A549 (cell line): ENCODE data around the gene FBLN7. TPM values are rescaled to one million over a fixed set of nuclear protein-coding genes. Genes with fewer than 3 reads are reported as not detected.

Experiments used
- ATAC-seq, 2 experiments: fragments of 200-7000 bp in 1 of 2; fragments of >200 bp in 1 of 2; cut with Nextera tagmentation in 1 of 2; cut with Tn5 transposase in 1 of 2; 3 replicates each; pipeline versions ENCODE4 v1.8.0 to v1.9.1; 2018 to 2020; ENCODE audit warnings: mild to moderate bottlenecking in 1 of 2, moderate library complexity in 1 of 2
- CTCF ChIA-PET: fragments of 300-600 bp; sonication (Branson Sonifier 250); formaldehyde crosslinking; extraction: SDS; loops from one replicate; lab custom pipeline; 2021; ENCODE audit warnings: antibody characterized with exemption, inconsistent platforms; lab: Yijun Ruan, JAX
- POLR2A ChIA-PET: fragments of 350-600 bp; formaldehyde crosslinking; extraction: SDS; loops from one replicate; lab custom pipeline; 2021; ENCODE audit warnings: antibody characterized with exemption, inconsistent platforms; lab: Yijun Ruan, JAX
- DNase-seq, 2 experiments: peaks; one replicate each; pipeline versions ENCODE4 v3.0.0 to v3.0.0-alpha.2; 2011 to 2016; ENCODE audit warnings: low read depth in 1 of 2, low spot score in 1 of 2
- FAIRE-seq: peaks from 2 replicates; lab custom pipeline; 2011; peaks lifted over from hg19 to GRCh38; lab: Jason Lieb, UNC
- H3K27ac ChIP-seq, 2 experiments: fragments of >200 bp; sonication (Bioruptor Twin); formaldehyde crosslinking; 3 replicates each; pipeline ENCODE4 v1.5.1; 2016 to 2017
- H3K4me1 ChIP-seq: fragments of >200 bp; sonication (Bioruptor Twin); formaldehyde crosslinking; 3 replicates; pipeline ENCODE4 v1.6.1; 2016
- H3K4me2 ChIP-seq: fragments of >200 bp; sonication (Bioruptor Twin); formaldehyde crosslinking; 3 replicates; pipeline ENCODE4 v1.6.1; 2016
- H3K4me3 ChIP-seq: fragments of >200 bp; sonication (Bioruptor Twin); formaldehyde crosslinking; 3 replicates; pipeline ENCODE4 v1.5.1; 2016
- H3K9me3 ChIP-seq: fragments of >200 bp; sonication (Bioruptor Twin); formaldehyde crosslinking; 3 replicates; pipeline ENCODE4 v1.6.1; 2016
- ATOH8 ChIP-seq: fragments of 250-450 bp; sonication (Bioruptor Pico); IDR thresholded peaks from 2 replicates; pipeline ENCODE4 v1.5.0; 2020; ENCODE audit warnings: low read depth, mild to moderate bottlenecking, moderate library complexity
- CEBPB ChIP-seq, 2 experiments: fragments of >200 bp in 1 of 2; sonication (Bioruptor Twin) in 1 of 2; formaldehyde crosslinking in 1 of 2; IDR thresholded peaks; 2 replicates each; pipeline ENCODE4 v1.6.1; 2012 to 2016
- HEYL ChIP-seq: fragments of 250-450 bp; sonication (Bioruptor Pico); IDR thresholded peaks from 2 replicates; pipeline ENCODE4 v1.8.0; 2021; ENCODE audit warnings: mild to moderate bottlenecking, moderate library complexity
- HMGXB4 ChIP-seq: fragments of 250-450 bp; sonication (Bioruptor Pico); IDR thresholded peaks from 2 replicates; pipeline ENCODE4 v1.5.0; 2021; ENCODE audit warnings: mild to moderate bottlenecking, moderate library complexity, borderline replicate concordance
- HOXB13 ChIP-seq: fragments of 250-450 bp; sonication (Bioruptor Pico); IDR thresholded peaks from 2 replicates; pipeline ENCODE4 v1.5.0; 2020; ENCODE audit warnings: low read depth, mild to moderate bottlenecking, moderate library complexity
- HOXB5 ChIP-seq: fragments of 250-450 bp; sonication (Bioruptor Pico); IDR thresholded peaks from 2 replicates; pipeline ENCODE4 v1.5.0; 2020; ENCODE audit warnings: mild to moderate bottlenecking, moderate library complexity
- KDM1A ChIP-seq: fragments of 200-600 bp; sonication (generic); IDR thresholded peaks from 2 replicates; pipeline ENCODE4 v1.6.1; 2016; ENCODE audit warnings: low read depth, mild to moderate bottlenecking
- MAFK ChIP-seq: fragments of 450-650 bp; IDR thresholded peaks from 2 replicates; pipeline ENCODE4 v1.6.1; 2014; ENCODE audit not compliant: partially characterized antibody
- MAZ ChIP-seq: fragments of 150-350 bp; IDR thresholded peaks from 2 replicates; pipeline ENCODE4 v1.6.1; 2014; ENCODE audit warnings: antibody characterized with exemption, low read depth, low read length, borderline replicate concordance
- MYC ChIP-seq: IDR thresholded peaks from 2 replicates; pipeline ENCODE4 v1.6.1; 2012; ENCODE audit warnings: mild to moderate bottlenecking, inconsistent platforms, low read length, improper control_type of control experiment, borderline replicate concordance
- NPAS2 ChIP-seq: fragments of 250-450 bp; sonication (Bioruptor Pico); IDR thresholded peaks from 2 replicates; pipeline ENCODE4 v1.8.0; 2022; ENCODE audit warnings: mild to moderate bottlenecking, moderate library complexity, borderline replicate concordance
- NR3C1 ChIP-seq: fragments of >200 bp; sonication (Bioruptor Twin); formaldehyde crosslinking; IDR thresholded peaks from 3 replicates; pipeline ENCODE4 v1.6.1; 2017
- REST ChIP-seq: fragments of 200-600 bp; sonication (generic); IDR thresholded peaks from 2 replicates; pipeline ENCODE4 v1.6.1; 2016; ENCODE audit warnings: antibody characterized with exemption, mild to moderate bottlenecking, moderate library complexity
- RFX5 ChIP-seq: fragments of 450-650 bp; IDR thresholded peaks from 2 replicates; pipeline ENCODE4 v1.7.1; 2014; ENCODE audit warnings: antibody characterized with exemption, mild to moderate bottlenecking, moderate library complexity
- RNF2 ChIP-seq: fragments of 200-600 bp; sonication (generic); IDR thresholded peaks from 2 replicates; pipeline ENCODE4 v1.6.1; 2016; ENCODE audit warnings: low read depth, mild to moderate bottlenecking, antibody characterized with exemption, moderate library complexity, borderline replicate concordance
- TFCP2L1 ChIP-seq: fragments of 250-450 bp; sonication (Bioruptor Pico); IDR thresholded peaks from 2 replicates; pipeline ENCODE4 v1.5.0; 2021; ENCODE audit warnings: mild to moderate bottlenecking
- ZFP36 ChIP-seq: fragments of 450-650 bp; IDR thresholded peaks from 2 replicates; pipeline ENCODE4 v1.6.1; 2014; ENCODE audit warnings: borderline replicate concordance; ENCODE audit not compliant: partially characterized antibody
- WGBS: methylation state at CpG from one replicate; pipeline ENCODE4 v1.1.6; 2017; ENCODE audit errors: missing lambda C conversion rate; 5-methylcytosine and 5-hydroxymethylcytosine counted together
- polyA plus RNA-seq, 4 experiments: library from polyadenylated mRNA; depleted of rRNA in 3 of 4; stranded (reverse); fragments of >200 nt; fragmentation: RNase III in 1 of 4; extraction: RNeasy Plus Mini Kit Qiagen cat#74134 plus additional on column Dnase treatment in 1 of 4; gene quantifications; 2 replicates in 3 of 4; 3 replicates in 1 of 4; pipeline ENCODE4 v1.2.3, GENCODE V29; 2011 to 2017
- TF ChIP-seq, protein P1 (sequence below): fragments of >200 bp; sonication (Bioruptor Twin); formaldehyde crosslinking; IDR thresholded peaks from 2 replicates; pipeline ENCODE4 v1.6.1; 2016
- TF ChIP-seq, protein P2 (sequence below): fragments of 150-350 bp; IDR thresholded peaks from 2 replicates; pipeline ENCODE4 v1.6.1; 2014; ENCODE audit warnings: low read depth, mild to moderate bottlenecking, low read length

Gene FBLN7
- polyA plus RNA-seq, 2 of the 4 experiments (the other 2 are of a cell fraction): 0.47 to 0.63 TPM

GRCh38 chr2:112142525-112143078, 4.4 kb downstream of the FBLN7 start:
- H3K4me1 ChIP-seq: 0 out of 3 replicates have a peak, but pooled peaks cover 3% of the 10 kb centered on the region
- no peaks in the 10 kb centered on the region for H3K9me3 ChIP-seq
- TF ChIP-seq MAFK (peak; percentile 49), RNF2 (no peak), NPAS2 (no peak)
- TF ChIP-seq, all 56 proteins: peak for 1
- Histone ChIP-seq H3K4me3 (no peak overlapping the region), H3K27ac (no peak overlapping the region), H3K4me2 (no peak overlapping the region)
- no peak for FAIRE-seq
- no peak for ATAC-seq
- DNase-seq: no peak
- CTCF ChIA-PET: no interaction called here
- WGBS: 78% methylated on average over 8 of the region's 8 CpGs
- POLR2A ChIA-PET: no interaction called here

GRCh38 chr2:112143150-112143549, 5.0 kb downstream of the FBLN7 start:
- ATAC-seq (no peak), FAIRE-seq (no peak), DNase-seq (no peak)
- WGBS: 93% methylated on average over 5 of the region's 5 CpGs
- H3K9me3 ChIP-seq: no peaks in the 10 kb centered on the region
- H3K4me2 ChIP-seq: no peak overlapping the region
- TF ChIP-seq, protein P1, sequence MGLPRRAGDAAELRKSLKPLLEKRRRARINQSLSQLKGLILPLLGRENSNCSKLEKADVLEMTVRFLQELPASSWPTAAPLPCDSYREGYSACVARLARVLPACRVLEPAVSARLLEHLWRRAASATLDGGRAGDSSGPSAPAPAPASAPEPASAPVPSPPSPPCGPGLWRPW: no peak
- no peak for TF ChIP-seq TFCP2L1 (CRISPR knock-in tag)
- TF ChIP-seq ZFP36: no peak
- CTCF ChIA-PET: no interaction called here
- H3K4me1 ChIP-seq: no peaks in the 10 kb centered on the region
- POLR2A ChIA-PET: no interaction called here
- no peak overlapping the region for H3K27ac ChIP-seq
- H3K4me3 ChIP-seq: no peak overlapping the region

DNA sequence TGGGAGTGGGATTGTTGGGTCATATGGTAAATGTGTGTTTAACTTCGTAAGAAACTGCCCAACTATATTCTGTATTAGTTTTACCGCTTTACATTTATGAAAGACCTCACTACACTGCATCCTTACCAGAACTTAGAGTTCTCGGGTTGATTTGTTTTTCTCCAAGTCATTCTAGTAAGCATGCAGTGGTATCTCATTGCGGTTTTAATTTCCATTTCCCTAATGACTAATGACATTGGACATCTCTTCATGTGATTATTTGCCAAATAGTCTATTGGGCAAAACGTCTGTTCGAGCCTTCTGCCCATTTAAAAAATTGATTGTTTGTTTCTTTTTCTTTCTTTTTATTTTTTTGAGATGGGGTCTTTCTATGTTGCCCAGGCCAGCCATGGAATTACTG, 6.8 kb downstream of the FBLN7 start:
- H3K4me3 ChIP-seq: no peak overlapping the region
- no peaks in the 10 kb centered on the region for H3K4me1 ChIP-seq
- ATAC-seq: no peak
- H3K9me3 ChIP-seq: no peaks in the 10 kb centered on the region
- TF ChIP-seq MYC (no peak), ZFP36 (no peak), HOXB5 (no peak), MAZ (no peak)
- TF ChIP-seq, all 56 proteins: peak for 0
- ChIA-PET CTCF (interaction anchor here (1.2 to 1.4 kb wide), 2 partner anchors 10 to 23 kb away, joined by 4 to 7 read pairs; no protein-coding TSS in a partner anchor), POLR2A (no interaction called here)
- DNase-seq: no peak
- Histone ChIP-seq H3K4me2 (no peak overlapping the region), H3K27ac (no peak overlapping the region)
- 85% methylated on average over 6 of the region's 6 CpGs for WGBS
- FAIRE-seq: no peak

GRCh38 chr2:112147382-112148168, 9.4 kb downstream of the FBLN7 start:
- ATAC-seq: no peak
- ChIA-PET CTCF (interaction anchor here (1.6 kb wide), 1 partner anchor 24 kb away, joined by 4 read pairs; no protein-coding TSS in a partner anchor), POLR2A (no interaction called here)
- no peak for DNase-seq
- 85% methylated on average over 17 of the region's 17 CpGs for WGBS
- FAIRE-seq: no peak
- H3K4me3 ChIP-seq: no peak overlapping the region
- H3K9me3 ChIP-seq: no peaks in the 10 kb centered on the region
- no peaks in the 10 kb centered on the region for H3K4me1 ChIP-seq
- no peak overlapping the region for H3K4me2 ChIP-seq
- H3K27ac ChIP-seq: no peak overlapping the region
- no peak for TF ChIP-seq REST
- TF ChIP-seq NR3C1: no peak
- no peak for TF ChIP-seq CEBPB (IDR thresholded peaks at IDR 0.05)
- no peak for TF ChIP-seq NPAS2
- no peak for TF ChIP-seq ZFP36
- TF ChIP-seq, protein P2, sequence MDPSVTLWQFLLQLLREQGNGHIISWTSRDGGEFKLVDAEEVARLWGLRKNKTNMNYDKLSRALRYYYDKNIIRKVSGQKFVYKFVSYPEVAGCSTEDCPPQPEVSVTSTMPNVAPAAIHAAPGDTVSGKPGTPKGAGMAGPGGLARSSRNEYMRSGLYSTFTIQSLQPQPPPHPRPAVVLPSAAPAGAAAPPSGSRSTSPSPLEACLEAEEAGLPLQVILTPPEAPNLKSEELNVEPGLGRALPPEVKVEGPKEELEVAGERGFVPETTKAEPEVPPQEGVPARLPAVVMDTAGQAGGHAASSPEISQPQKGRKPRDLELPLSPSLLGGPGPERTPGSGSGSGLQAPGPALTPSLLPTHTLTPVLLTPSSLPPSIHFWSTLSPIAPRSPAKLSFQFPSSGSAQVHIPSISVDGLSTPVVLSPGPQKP: no peak
- no peak for TF ChIP-seq RFX5
- no peak for TF ChIP-seq KDM1A
- TF ChIP-seq HEYL: no peak
- TF ChIP-seq ATOH8 (CRISPR knock-in tag): no peak
- TF ChIP-seq HMGXB4 (CRISPR knock-in tag): no peak
- no peak for TF ChIP-seq HOXB5
- TF ChIP-seq HOXB13 (CRISPR knock-in tag): no peak
